Choroid plexus epithelial cell (primary cell): Measurements from ENCODE around the gene SNX27.

Experiments used
- DNase-seq: peaks from one replicate; pipeline ENCODE4 v3.0.0-alpha.2; 2010; ENCODE audit warnings: low read depth
- H3K4me3 ChIP-seq: 2 replicates; pipeline ENCODE4 v1.5.1; 2011; ENCODE audit warnings: low read depth, mild to moderate bottlenecking, control low read depth, low read length, moderate library complexity
- TF ChIP-seq, protein P1 (sequence below): conservative IDR thresholded peaks from 2 replicates; pipeline ENCODE4 v1.5.1; 2011; ENCODE audit warnings: low read depth, mild to moderate bottlenecking, control low read depth, inconsistent platforms, low read length, moderate library complexity

The SNX27 gene

DNA sequence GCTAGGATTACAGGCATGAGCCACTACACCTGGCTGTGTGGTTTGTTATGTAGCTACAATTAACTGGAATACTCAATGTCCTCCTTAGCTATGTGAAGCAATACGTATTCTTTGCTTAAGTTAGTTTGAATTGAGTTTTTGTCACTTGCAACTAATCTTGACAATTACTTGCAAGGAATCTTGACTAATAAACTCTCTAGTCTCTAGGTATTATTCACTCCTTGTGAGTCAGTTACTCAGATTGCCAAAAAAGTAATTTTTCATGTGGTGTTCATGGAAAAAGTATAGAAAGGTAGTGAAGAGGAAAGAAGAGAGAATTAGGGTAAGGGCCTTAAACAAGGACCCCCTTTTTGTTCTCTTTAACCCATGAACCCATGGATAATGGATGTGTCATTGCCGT lies 7.6 kb upstream of the SNX27 start:
- no peak for DNase-seq
- H3K4me3 ChIP-seq = no peak overlapping the region
- TF ChIP-seq, protein P1, sequence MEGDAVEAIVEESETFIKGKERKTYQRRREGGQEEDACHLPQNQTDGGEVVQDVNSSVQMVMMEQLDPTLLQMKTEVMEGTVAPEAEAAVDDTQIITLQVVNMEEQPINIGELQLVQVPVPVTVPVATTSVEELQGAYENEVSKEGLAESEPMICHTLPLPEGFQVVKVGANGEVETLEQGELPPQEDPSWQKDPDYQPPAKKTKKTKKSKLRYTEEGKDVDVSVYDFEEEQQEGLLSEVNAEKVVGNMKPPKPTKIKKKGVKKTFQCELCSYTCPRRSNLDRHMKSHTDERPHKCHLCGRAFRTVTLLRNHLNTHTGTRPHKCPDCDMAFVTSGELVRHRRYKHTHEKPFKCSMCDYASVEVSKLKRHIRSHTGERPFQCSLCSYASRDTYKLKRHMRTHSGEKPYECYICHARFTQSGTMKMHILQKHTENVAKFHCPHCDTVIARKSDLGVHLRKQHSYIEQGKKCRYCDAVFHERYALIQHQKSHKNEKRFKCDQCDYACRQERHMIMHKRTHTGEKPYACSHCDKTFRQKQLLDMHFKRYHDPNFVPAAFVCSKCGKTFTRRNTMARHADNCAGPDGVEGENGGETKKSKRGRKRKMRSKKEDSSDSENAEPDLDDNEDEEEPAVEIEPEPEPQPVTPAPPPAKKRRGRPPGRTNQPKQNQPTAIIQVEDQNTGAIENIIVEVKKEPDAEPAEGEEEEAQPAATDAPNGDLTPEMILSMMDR = no peak

GRCh38 chr1:151606384-151606783 lies 5.5 kb upstream of the SNX27 start:
- DNase-seq = peak; percentile 40
- no peak overlapping the region for H3K4me3 ChIP-seq
- TF ChIP-seq, protein P1 = no peak

- no peak overlapping the region for H3K4me3 ChIP-seq
- DNase-seq = no peak
- TF ChIP-seq, protein P1 = no peak
Observed at GRCh38 chr1:151606857-151607256, 5.0 kb upstream of the SNX27 start.

DNA sequence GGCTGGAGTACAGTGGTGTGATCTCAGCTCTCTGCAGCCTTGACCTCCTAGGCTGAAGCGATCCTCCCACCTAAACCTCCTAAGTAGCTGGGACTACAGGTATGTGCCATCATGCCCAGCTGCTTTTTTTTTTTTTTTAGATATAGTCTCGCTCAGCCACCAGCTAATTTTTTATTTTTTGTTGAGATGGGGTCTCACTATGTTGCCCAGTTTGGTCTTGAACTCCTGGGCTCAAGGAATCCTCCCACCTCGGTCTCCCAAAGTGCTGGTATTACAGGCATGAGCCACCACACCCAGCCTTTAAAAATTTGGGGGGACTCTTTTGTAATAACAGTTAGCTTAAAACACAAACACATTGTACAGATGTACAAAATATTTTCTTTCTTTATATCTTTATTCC lies 1.7 kb upstream of the SNX27 start:
- no peak overlapping the region for H3K4me3 ChIP-seq
- TF ChIP-seq, protein P1 = no peak

GRCh38 chr1:151611288-151611790 lies 511 bp upstream of the SNX27 start:
- DNase-seq = peak; percentile 83
- TF ChIP-seq, protein P1 = no peak
- no peak overlapping the region for H3K4me3 ChIP-seq

More for the DNA sequence above, 1.7 kb upstream of the SNX27 start:
- no peak for DNase-seq

- peak; percentile 34 for DNase-seq
- H3K4me3 ChIP-seq = peak overlapping the region; percentile 70
- TF ChIP-seq, protein P1 = no peak
Observed at GRCh38 chr1:151612501-151613281, 841 bp downstream of the SNX27 start.

DNA sequence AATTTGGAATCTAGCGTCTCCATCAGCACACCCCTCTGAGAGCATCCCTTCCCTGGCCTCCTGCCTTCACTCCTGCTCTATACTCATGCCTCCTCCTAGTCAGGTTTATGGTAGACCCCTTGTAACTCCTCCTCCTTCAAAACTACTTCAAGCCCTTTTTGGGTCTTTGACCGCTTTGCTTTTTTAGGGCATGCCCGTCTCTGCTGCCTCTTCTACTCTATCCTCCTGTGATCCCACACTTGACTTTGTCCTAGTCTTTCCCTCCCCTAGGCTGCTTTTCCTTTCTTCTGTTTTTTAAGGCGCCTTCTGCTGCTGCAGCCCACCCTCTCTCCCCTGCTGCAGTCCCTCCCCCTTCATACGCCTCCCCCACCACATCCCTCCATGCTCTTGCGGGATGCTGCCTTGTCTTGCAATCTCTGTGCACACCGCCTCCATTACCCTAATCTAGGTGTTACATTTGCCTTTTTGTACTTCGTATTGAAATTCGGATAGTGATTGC lies 1.5 kb downstream of the SNX27 start:
- DNase-seq = no peak
- peak overlapping the region; percentile 70 for H3K4me3 ChIP-seq
- TF ChIP-seq, protein P1 = no peak
